Breast epithelium (tissue), 4 donors: ENCODE data around the gene C16orf96. TPM values are rescaled to one million over a fixed set of nuclear protein-coding genes. Genes with fewer than 3 reads are reported as not detected.

ENCODE experiments used
- DNase-seq, 2 donors: peaks; one replicate each; pipeline ENCODE4 v3.0.0-alpha.2; 2019; ENCODE audit warnings: low spot score in 2 of 2
- H3K27ac ChIP-seq, 2 donors: fragments of 200-600 bp; sonication (generic) in 1 of 2; one replicate each; pipeline ENCODE4 v1.5.1; 2016 to 2019; ENCODE audit warnings: mild to moderate bottlenecking in 1 of 2
- H3K27me3 ChIP-seq, 2 donors: fragments of 200-600 bp; sonication (generic) in 1 of 2; one replicate each; pipeline versions ENCODE4 v1.5.1 to v1.6.0; 2017 to 2019; ENCODE audit warnings: control low read depth in 1 of 2, mild to moderate bottlenecking in 1 of 2
- H3K36me3 ChIP-seq: fragments of 200-600 bp; one replicate; pipeline ENCODE4 v1.5.1; 2019
- H3K4me1 ChIP-seq, 2 donors: fragments of 200-600 bp; sonication (generic); one replicate each; pipeline ENCODE4 v1.5.1; 2016 to 2019; ENCODE audit warnings: control low read depth in 1 of 2
- H3K4me3 ChIP-seq, 3 donors: fragments of 200-600 bp; sonication (generic); 1 replicate in 2 of 3; 2 replicates in 1 of 3; pipeline ENCODE4 v1.5.1; 2016 to 2019; ENCODE audit warnings: mild to moderate bottlenecking in 3 of 3, moderate library complexity in 2 of 3
- H3K9me3 ChIP-seq, 2 donors: fragments of 200-600 bp; sonication (generic) in 1 of 2; one replicate each; pipeline ENCODE4 v1.5.1; 2016 to 2019; ENCODE audit warnings: control low read depth in 1 of 2
- CTCF ChIP-seq, 3 donors: fragments of 450-650 bp; IDR thresholded peaks; one replicate each; pipeline ENCODE4 v1.5.1; 2016 to 2017; ENCODE audit warnings: antibody characterized with exemption in 3 of 3, mild to moderate bottlenecking in 3 of 3, moderate library complexity in 3 of 3
- POLR2A ChIP-seq: fragments of 450-650 bp; IDR thresholded peaks from one replicate; pipeline ENCODE4 v1.6.1; 2016; ENCODE audit warnings: antibody characterized with exemption, mild to moderate bottlenecking, moderate library complexity
- POLR2AphosphoS5 ChIP-seq, 3 donors: sonication (generic); formaldehyde crosslinking; IDR thresholded peaks; one replicate each; pipeline ENCODE4 v1.6.1; 2017; ENCODE audit warnings: antibody characterized with exemption in 3 of 3
- intact Hi-C: fragments of 100-400 bp; cut with DNase I; formaldehyde crosslinking; loops from one replicate; pipeline ENCODE4 v1.15.1; 2023; ENCODE audit warnings: low total_unique reads
- total RNA-seq, 3 donors: library from RNA; depleted of rRNA; stranded (reverse); fragments of >200 nt; gene quantifications; one replicate each; pipeline ENCODE4 v1.1.0, GENCODE V29; 2016

The C16orf96 gene
- total RNA-seq, 3 donors from 2014 or later: not detected

GRCh38 chr16:4561596-4561995, 5.5 kb downstream of the C16orf96 start:
- Histone ChIP-seq H3K27ac (no peak overlapping the region), H3K27me3 (no peaks in the 10 kb centered on the region), H3K36me3 (no peaks in the 10 kb centered on the region), H3K9me3 (no peaks in the 10 kb centered on the region), H3K4me1 (no peaks in the 10 kb centered on the region), H3K4me3 (no peak overlapping the region)
- intact Hi-C loops: no loop called here
- no peak for DNase-seq
- no peak for TF ChIP-seq CTCF (IDR thresholded peaks at IDR 0.05)
- TF ChIP-seq POLR2AphosphoS5 (IDR thresholded peaks at IDR 0.05): no peak
- TF ChIP-seq POLR2A: no peak

GRCh38 chr16:4564661-4565267, 8.6 kb downstream of the C16orf96 start:
- TF ChIP-seq POLR2A (no peak), CTCF (IDR thresholded peaks at IDR 0.05) (no peak), POLR2AphosphoS5 (IDR thresholded peaks at IDR 0.05) (no peak)
- Histone ChIP-seq H3K9me3 (no peaks in the 10 kb centered on the region), H3K27me3 (no peaks in the 10 kb centered on the region), H3K36me3 (no peaks in the 10 kb centered on the region), H3K4me1 (no peaks in the 10 kb centered on the region), H3K27ac (no peak overlapping the region), H3K4me3 (no peak overlapping the region)
- intact Hi-C loops: no loop called here
- DNase-seq: no peak

GRCh38 chr16:4566144-4566543, 10.0 kb downstream of the C16orf96 start:
- Histone ChIP-seq H3K27me3 (no peaks in the 10 kb centered on the region), H3K27ac (no peak overlapping the region)
- intact Hi-C loops: no loop called here

GRCh38 chr16:4570086-4570485, 13.9 kb downstream of the C16orf96 start:
- intact Hi-C loops: no loop called here
- H3K36me3 ChIP-seq: no peaks in the 10 kb centered on the region

More at GRCh38 chr16:4566144-4566543, 10.0 kb downstream of the C16orf96 start:
- DNase-seq: no peak
- Histone ChIP-seq H3K36me3 (no peaks in the 10 kb centered on the region), H3K4me1 (no peaks in the 10 kb centered on the region), H3K9me3 (no peaks in the 10 kb centered on the region), H3K4me3 (no peak overlapping the region)
- TF ChIP-seq POLR2AphosphoS5 (IDR thresholded peaks at IDR 0.05) (no peak), POLR2A (no peak), CTCF (IDR thresholded peaks at IDR 0.05) (no peak)

More at GRCh38 chr16:4570086-4570485, 13.9 kb downstream of the C16orf96 start:
- H3K4me3 ChIP-seq: no peak overlapping the region
- H3K27me3 ChIP-seq: no peaks in the 10 kb centered on the region
- H3K4me1 ChIP-seq: no peaks in the 10 kb centered on the region
- H3K9me3 ChIP-seq: no peaks in the 10 kb centered on the region
- H3K27ac ChIP-seq: no peak overlapping the region
- DNase-seq: no peak
- TF ChIP-seq POLR2AphosphoS5 (IDR thresholded peaks at IDR 0.05): no peak
- no peak for TF ChIP-seq CTCF (IDR thresholded peaks at IDR 0.05)
- TF ChIP-seq POLR2A: no peak
